Heart right ventricle (tissue), 16 donors: Measurements from ENCODE around the gene DMC1. TPM values are rescaled to one million over a fixed set of nuclear protein-coding genes. Genes with fewer than 3 reads are reported as not detected.
"Not testable (repeated sequence)": the region's sequence is repeated elsewhere in the genome, so short reads cannot be mapped to it uniquely, and the experiment has no call there.

Experiments
- ATAC-seq, 8 donors: fragments of 200-7000 bp; cut with Tn5 transposase; one replicate each; pipeline ENCODE4 v1.9.1; 2020; ENCODE audit warnings: mild to moderate bottlenecking in 8 of 8, moderate library complexity in 8 of 8, moderate number of reproducible peaks in 1 of 8
- DNase-seq, 2 donors: peaks; one replicate each; pipeline ENCODE4 v3.0.0-alpha.2; 2020
- H3K27ac ChIP-seq, 10 donors: fragments of 200-600 bp; sonication (generic) in 2 of 10; one replicate each; pipeline versions ENCODE4 v1.5.0 to v1.8.0; 2020 to 2022; ENCODE audit warnings: mild to moderate bottlenecking in 3 of 10
- H3K27me3 ChIP-seq, 7 donors: fragments of 200-600 bp; one replicate each; pipeline ENCODE4 v1.8.0; 2021 to 2022; ENCODE audit warnings: mild to moderate bottlenecking in 2 of 7
- H3K36me3 ChIP-seq, 9 donors: fragments of 200-600 bp; sonication (generic) in 1 of 9; one replicate each; pipeline versions ENCODE4 v1.5.0 to v1.8.0; 2020 to 2022; ENCODE audit warnings: mild to moderate bottlenecking in 2 of 9
- H3K4me1 ChIP-seq, 9 donors: fragments of 200-600 bp; sonication (generic) in 1 of 9; one replicate each; pipeline versions ENCODE4 v1.5.0 to v1.8.0; 2020 to 2022; ENCODE audit warnings: mild to moderate bottlenecking in 4 of 9
- H3K4me3 ChIP-seq, 10 donors: fragments of 200-600 bp; sonication (generic) in 2 of 10; one replicate each; pipeline versions ENCODE4 v1.5.0 to v1.8.0; 2020 to 2022; ENCODE audit warnings: mild to moderate bottlenecking in 7 of 10, moderate library complexity in 2 of 10
- H3K9me3 ChIP-seq, 11 donors: fragments of 200-600 bp in 10 of 11; sonication (generic) in 2 of 11; one replicate each; pipeline versions ENCODE4 v1.5.0 to v1.8.0; 2013 to 2022; ENCODE audit warnings: mild to moderate bottlenecking in 2 of 11, control low read depth in 1 of 11, moderate library complexity in 1 of 11
- CTCF ChIP-seq, 9 donors: fragments of 200-600 bp; sonication (generic) in 2 of 9; IDR thresholded peaks; one replicate each; pipeline versions ENCODE4 v1.5.0 to v1.8.0; 2021 to 2022; ENCODE audit warnings: antibody characterized with exemption in 9 of 9, mild to moderate bottlenecking in 5 of 9, moderate library complexity in 1 of 9
- WGBS, 2 donors: extraction: QIAGEN DNeasy Blood & Tissue Kit; methylation state at CpG; one replicate each; pipeline ENCODE4 v1.1.7; 2013; ENCODE audit warnings: inconsistent platforms in 1 of 2; 5-methylcytosine and 5-hydroxymethylcytosine counted together
- intact Hi-C, 10 donors: fragments of 100-400 bp; cut with DNase I; formaldehyde crosslinking; loops; one replicate each; pipeline versions ENCODE4 v1.11.1 to v1.14.2; 2022
- long read RNA-seq, 3 donors: library from polyadenylated mRNA; unstranded; transcript quantifications; one replicate each; pipeline ENCODE4 v2.0.0, GENCODE V29; 2020 to 2021
- polyA plus RNA-seq, 2 donors: library from polyadenylated mRNA; stranded (reverse); fragments of 200-250 nt; gene quantifications; one replicate each; pipeline ENCODE4 v1.2.3, GENCODE V29; 2013
- total RNA-seq, 10 donors: library from RNA; stranded (reverse); fragmentation: NEBNext Ultra II Directional in 3 of 10; extraction: Animal tissue kit (Norgen Biotek cat#: 25700) in 3 of 10; gene quantifications; one replicate each; pipeline versions ENCODE4 v1.2.1 to v1.2.4, GENCODE V29; 2021 to 2023
- donor health status: Arrhythmogenic right ventricular cardiomyopathy.
- donor health status: ischemic (EF 13 %, LVEDD 7.1; RV severe dilation, severe dysfunction).
- donor health status: healthy with polysubstance abuse.
- donor health status: DM: no; HTN: yes; CAD: no.
- donor health status: DM: no; HTN: no; CAD: no.
- donor health status: ischemic (EF 25% LVEDD 6.9; RV normal size, moderate dysfunction).
- donor health status: ischemic (EF 25% LVEDD 5.7; RV mildly dilated, moderate dysfunction).
- donor health status: healthy.
- donor health status: DM: yes; HTN: yes; CAD: no.
- donor health status: Ischemic cardiomyopathy.
- donor health status: ischemic (EF 35%, LVEDD 5.7; RV mildly dilated, moderate dysfunction).
- donor health status: nonischemic (EF 11% LVEDD 7.7; RV severe dilation, severe dysfunction).
- donor health status: DM: yes; HTN: yes; CAD: no.
- donor health status: PGD.
- donor health status: ischemic (EF 29% LVEDD 5.4; RV normal size, mild dysfunction).
- donor health status: nonischemic (EF 23%, LVEDD 6.1; RV moderate dilation, normal function).

The DMC1 gene, protein sequence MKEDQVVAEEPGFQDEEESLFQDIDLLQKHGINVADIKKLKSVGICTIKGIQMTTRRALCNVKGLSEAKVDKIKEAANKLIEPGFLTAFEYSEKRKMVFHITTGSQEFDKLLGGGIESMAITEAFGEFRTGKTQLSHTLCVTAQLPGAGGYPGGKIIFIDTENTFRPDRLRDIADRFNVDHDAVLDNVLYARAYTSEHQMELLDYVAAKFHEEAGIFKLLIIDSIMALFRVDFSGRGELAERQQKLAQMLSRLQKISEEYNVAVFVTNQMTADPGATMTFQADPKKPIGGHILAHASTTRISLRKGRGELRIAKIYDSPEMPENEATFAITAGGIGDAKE
- 1 to 10 TPM in 8 of 10 donors, under 1 TPM in 2; 0.40 to 3.2 (median 1.4) TPM for total RNA-seq
- polyA plus RNA-seq, result under 1 TPM; 0.12 to 0.15 TPM
- long read RNA-seq, donor 1, result 0 reads
- long read RNA-seq, donor 2, partial matches to known transcripts, result 0 of 1 reads
- long read RNA-seq, donor 2, other reads (novel, unspliced or antisense), result 1 of 1 reads
- long read RNA-seq, donor 3, result 0 reads

- Histone ChIP-seq H3K4me3 (peak within 1 kb of the TSS; percentile 43 to 78 (median 66)), H3K36me3 (no peaks in the 10 kb centered on the region), H3K27ac (peak within 1 kb of the TSS; percentile 68 to 90 (median 80)), H3K4me1 (peaks cover 2 to 35% (median 19%) of the 10 kb centered on the region in 9 donors), H3K9me3 (no peaks in the 10 kb centered on the region), H3K27me3 (peaks cover 0 to 45% (median 0%) of the 10 kb centered on the region in 7 donors)
- DNase-seq (peak; percentile 94 to 97), ATAC-seq (peak; percentile 96 to 98 (median 96))
- peak in 1 of 9 donors; percentile 11 for TF ChIP-seq CTCF (IDR thresholded peaks at IDR 0.05)
- WGBS, 2 donors, result 1% methylated on average over 56 to 63 of the region's 64 CpGs
- intact Hi-C loops, result loop anchor here (2.0 to 10.0 kb wide), 13 partner anchors 63 to 518 kb away; partner anchors contain the start of genes DDX17 (in 6 of the 10) and PICK1 (in 1 of the 10)
Observed at GRCh38 chr22:38569972-38570778, at the start of gene DMC1. Gene DMC1 (minus strand): TSS chr22:38570183. CDS start chr22:38568256, 1,927 bp downstream.

GRCh38 chr22:38618682-38619081 is 48.7 kb upstream of the DMC1 start:
- no peak for TF ChIP-seq CTCF (IDR thresholded peaks at IDR 0.05)
- WGBS, 2 donors, result 96% methylated on average over 2 of the region's 2 CpGs
- H3K4me1 ChIP-seq, result peaks cover 0 to 19% (median 8%) of the 10 kb centered on the region in 9 donors
- no peak for ATAC-seq
- H3K27ac ChIP-seq, result no peak overlapping the region
- no peaks in the 10 kb centered on the region for H3K27me3 ChIP-seq
- DNase-seq, result no peak
- H3K36me3 ChIP-seq, result no peaks in the 10 kb centered on the region
- H3K4me3 ChIP-seq, result no peak overlapping the region
- peaks cover 0 to 18% (median 3%) of the 10 kb centered on the region in 11 donors for H3K9me3 ChIP-seq
- intact Hi-C loops, result no loop called here

DNA sequence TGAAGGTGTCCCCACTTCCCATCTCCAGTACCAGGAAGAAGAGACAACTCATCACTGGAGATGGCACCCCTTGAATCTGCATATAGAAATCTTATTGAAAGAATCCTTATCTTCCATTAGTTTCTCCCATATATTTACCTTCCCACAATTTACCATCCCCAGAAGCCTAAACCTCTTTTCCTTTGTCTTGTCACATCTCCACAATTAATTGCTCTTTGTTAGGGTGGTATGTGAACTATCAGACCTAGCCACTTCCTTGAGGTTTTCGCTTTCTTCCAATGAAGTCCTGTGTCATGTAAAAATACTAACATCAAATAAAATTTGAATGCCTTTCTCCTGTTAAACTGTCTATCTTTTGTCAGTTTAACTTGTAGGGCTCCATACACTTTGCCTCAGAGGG is 48.3 kb upstream of the DMC1 start:
- TF ChIP-seq CTCF (IDR thresholded peaks at IDR 0.05), result no peak
- peaks cover 0 to 21% (median 9%) of the 10 kb centered on the region in 9 donors for H3K4me1 ChIP-seq
- ATAC-seq (no peak), DNase-seq (no peak)
- no peak overlapping the region for H3K27ac ChIP-seq
- intact Hi-C loops, result no loop called here
- H3K4me3 ChIP-seq, result no peak overlapping the region
- H3K36me3 ChIP-seq, result no peaks in the 10 kb centered on the region
- 97 to 98% methylated on average over 1 of the region's 1 CpG for WGBS, 2 donors
- H3K27me3 ChIP-seq, result no peaks in the 10 kb centered on the region
- H3K9me3 ChIP-seq, result peaks cover 0 to 18% (median 3%) of the 10 kb centered on the region in 11 donors

DNA sequence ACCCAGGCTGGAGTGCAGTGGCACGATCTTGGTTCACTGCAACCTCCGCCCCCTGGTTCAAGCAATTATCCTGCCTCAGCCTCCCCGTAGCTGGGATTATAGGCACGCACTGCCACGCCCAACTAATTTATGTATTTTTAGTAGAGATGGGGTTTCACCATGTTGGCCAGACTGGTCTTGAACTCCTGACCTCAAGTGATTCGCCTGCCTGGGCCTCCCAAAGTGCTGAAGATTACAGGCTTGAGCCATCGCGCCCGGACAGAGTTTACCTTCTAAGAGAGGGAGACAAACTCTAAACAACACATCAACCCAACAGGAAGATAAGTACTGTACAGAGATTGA is 45.1 kb upstream of the DMC1 start:
- WGBS, 2 donors, result 88 to 93% methylated on average over 9 of the region's 9 CpGs
- DNase-seq, H3K4me3 ChIP-seq, H3K36me3 ChIP-seq, intact Hi-C loops, H3K27me3 ChIP-seq: not testable (repeated sequence)
- Histone ChIP-seq H3K4me1 (peaks cover 0 to 21% (median 9%) of the 10 kb centered on the region in 9 donors), H3K9me3 (peaks cover 0 to 18% (median 3%) of the 10 kb centered on the region in 11 donors), H3K27ac (peak overlapping the region in 8 of 10 donors; percentile 44 to 93 (median 83))
- peak in 5 of 8 donors; percentile 2 to 42 (median 14) for ATAC-seq
